Measurements from ENCODE around the gene KRTAP19-8.

KRTAP19-8 gene

DNA sequence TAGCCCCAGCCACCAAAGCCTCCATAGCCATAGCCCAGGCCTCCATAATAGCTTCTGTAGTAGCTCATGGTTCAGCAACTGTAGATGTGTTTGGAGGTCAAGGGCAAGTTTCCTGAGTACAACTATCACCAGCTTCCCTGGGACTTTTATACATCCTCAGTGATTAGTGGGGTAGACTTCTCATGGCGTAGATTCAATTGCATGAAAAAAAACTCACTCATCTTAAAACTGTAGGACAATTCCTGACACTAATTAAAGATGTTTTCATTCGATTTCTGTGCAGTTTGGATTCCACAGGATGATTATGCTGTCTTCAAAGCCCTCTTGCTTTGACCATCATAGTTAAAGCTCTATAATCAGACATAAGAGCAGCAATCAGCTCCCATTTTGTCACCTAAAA is at the start of gene KRTAP19-8:
KRTAP19-8 (minus strand) TSS at position 101 of the 400 bp plus-strand sequence; CDS start at position 68, 33 bp downstream.
- FAIRE-seq, result no peak

- FAIRE-seq, result no peak
Measured at GRCh38 chr21:31087639-31088473, 49.6 kb upstream of the KRTAP19-8 start.

- no peak for FAIRE-seq
Measured at GRCh38 chr21:31084689-31085088, 46.4 kb upstream of the KRTAP19-8 start.

DNA sequence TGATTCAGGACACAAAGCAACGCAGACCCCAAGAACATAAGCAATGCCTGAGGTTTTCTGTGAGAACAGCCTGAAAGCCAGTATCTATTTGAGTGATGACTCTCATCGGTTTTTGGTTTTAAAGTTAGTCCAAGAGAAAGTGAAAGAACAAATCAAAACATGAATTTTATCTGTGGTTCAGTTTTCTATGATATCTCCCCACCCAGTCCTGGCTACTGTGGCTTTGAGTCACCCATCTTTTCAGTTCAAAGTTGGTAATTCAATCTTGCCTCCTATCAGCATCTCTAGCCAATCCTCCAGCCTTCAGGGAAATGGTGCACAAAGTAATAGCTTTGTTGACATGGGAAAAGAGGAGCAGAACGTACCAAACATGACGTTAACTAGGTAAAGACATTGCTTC is 40.5 kb upstream of the KRTAP19-8 start:
- FAIRE-seq, result no peak

DNA sequence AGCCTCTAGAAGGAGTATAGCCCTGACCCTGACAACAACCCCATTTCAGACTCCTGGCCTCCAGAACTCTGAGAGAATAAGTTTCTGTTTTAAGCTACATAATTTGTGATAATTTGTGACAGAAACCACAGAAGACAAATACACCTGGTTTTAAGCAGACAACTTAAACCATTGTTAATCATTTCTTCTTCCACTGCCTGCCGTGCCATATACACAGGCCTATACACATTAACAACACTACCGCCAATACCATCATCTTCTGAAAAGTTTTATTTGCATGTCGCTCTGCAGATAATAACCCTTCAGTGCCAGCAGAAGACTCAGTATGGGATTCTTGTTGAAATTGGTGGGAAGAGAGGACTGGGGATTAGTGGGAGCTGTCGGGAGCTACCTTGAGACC is 39.9 kb upstream of the KRTAP19-8 start:
- FAIRE-seq, result no peak

- FAIRE-seq, result no peak
Measured at GRCh38 chr21:31075848-31076247, 37.6 kb upstream of the KRTAP19-8 start.

GRCh38 chr21:31072533-31072932 is 34.3 kb upstream of the KRTAP19-8 start:
- no peak for FAIRE-seq

DNA sequence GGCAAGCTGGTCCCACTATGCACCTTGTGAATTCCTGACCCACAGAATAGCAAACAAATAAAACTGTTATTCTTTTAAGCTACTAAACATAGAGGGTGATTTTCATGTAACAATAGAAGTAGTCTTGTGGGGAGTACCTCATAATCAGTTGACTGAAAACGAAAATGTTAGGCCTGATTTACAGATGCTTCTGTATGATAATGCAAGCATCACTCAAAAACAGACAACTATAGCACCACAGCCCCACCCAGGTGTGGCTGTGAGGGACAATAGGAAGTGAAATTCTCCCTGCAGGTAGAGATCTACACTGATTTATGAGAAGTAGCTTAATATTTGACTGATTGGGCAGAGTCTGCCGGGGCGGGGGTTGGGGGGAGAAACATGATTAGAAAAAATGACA is 26.5 kb upstream of the KRTAP19-8 start:
- no peak for FAIRE-seq

GRCh38 chr21:31052489-31053142 is 14.3 kb upstream of the KRTAP19-8 start:
- no peak for FAIRE-seq

DNA sequence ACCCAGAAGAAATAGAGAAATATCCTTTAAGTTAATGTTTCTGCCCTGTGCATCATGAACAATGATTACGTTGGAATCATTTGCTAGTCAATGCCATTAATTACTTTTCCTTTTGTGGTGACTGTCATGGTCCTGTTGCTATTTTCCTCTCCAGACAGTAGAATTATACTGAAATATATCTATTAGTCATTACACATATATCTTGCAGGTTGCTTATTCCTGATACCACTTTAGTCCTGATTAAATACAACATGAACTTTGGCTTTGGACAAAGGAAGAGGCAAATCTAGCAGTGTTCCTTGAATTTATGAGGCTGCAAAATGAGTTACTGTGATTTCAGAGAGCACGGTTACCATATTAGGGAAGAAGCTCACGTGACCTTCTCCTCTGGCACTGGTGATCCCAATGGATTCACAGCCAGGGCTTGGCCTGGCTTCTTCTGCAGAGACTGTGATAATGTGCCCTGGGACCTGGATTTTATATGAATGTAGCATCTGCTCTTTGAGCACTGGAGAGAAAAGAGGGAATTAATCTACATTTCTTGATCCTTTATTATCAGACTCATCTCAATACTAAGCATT is 12.4 kb upstream of the KRTAP19-8 start:
- no peak for FAIRE-seq

DNA sequence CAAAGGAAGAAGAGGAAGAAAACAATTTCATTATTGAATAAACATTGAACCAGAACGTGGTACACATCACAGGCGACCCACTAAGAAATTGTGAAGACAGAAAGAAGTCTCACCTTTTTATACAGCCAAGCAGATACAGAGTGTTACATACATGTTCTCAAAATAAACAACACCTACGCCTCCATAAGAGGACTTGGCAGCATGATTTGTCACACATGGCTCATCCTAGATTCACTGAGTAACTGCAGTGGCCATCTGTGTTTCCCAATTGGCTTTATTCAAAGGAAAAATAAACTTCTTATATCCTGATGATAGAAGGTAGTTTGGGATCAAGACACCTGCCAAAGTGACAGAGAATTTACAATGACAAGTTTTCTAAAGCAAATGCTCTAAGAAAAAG is 7.6 kb upstream of the KRTAP19-8 start:
- no peak for FAIRE-seq

DNA sequence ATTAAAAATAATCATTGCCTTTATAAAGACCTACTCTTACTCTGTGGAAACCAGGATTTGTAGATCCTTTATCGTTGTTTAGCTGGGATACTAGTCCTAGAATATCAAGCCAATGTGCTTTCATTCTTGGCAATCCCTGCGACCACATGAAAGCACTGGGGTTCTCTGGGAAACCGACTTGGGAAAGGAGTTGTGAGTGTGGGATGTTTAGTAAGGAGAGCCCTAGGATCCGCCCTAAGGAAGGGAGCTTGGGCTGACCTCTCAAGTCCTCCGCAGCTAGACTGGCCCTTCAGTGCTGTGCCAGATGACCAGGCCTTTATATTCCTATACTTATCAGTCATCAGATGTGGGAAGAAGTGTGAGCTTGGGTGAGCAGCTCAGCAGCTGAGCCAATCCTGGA is 5.2 kb upstream of the KRTAP19-8 start:
- no peak for FAIRE-seq

DNA sequence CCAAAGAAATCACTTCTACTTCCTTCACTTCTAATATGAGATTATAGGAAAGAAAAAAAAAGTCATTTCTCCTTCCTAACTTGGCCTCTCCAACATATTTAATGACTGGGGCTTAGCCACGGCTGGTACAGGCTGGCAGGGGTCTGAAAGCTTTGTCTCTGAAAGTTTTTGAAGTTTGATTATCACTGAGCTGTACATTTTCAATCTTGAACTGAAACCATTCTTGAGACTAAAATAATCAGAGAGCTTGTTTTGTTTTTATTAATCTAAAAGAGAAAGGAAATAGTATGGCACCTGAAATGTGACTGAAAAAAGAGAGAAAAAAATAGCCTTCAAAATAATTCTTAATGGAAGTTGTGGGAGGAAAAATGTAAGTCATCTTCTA is 3.8 kb upstream of the KRTAP19-8 start:
- no peak for FAIRE-seq

DNA sequence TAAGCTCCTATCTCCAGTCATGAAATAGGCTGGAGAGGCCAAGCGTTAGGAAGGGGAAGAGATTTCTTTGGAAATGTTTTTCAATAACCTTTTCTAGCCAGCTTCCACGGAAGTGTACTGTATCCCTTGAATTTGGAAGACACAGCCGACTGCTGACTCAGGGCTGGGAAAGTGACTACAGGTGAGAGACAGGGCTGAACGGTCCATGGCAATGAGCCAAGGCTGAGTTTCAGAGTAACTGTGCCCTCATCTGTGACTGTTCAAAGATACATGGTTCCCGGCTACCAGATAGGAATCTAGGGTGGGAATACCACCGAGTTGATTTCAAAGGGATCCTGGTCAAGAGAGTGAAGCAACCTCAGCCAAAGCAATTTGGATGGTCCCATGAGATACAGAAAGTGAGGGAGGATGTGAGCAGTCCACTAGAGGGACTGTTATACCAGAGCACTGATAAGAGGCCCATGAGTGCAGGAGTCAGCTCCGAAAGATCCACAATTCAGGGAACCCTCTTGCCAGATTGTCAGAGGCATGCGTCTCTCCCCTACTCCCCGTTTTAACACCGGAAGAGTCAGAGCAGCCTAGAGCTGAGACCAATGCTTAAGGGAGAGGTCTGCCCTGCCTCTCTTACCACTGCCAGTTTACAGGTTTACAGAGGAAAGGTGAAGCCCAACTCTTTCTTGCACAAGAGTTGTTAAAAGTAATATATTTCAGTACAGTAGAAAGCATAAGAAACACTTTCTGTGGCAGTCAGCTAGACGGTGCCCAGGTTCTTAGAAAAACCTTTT is 3.2 kb upstream of the KRTAP19-8 start:
- no peak for FAIRE-seq

- FAIRE-seq, result no peak
Measured at GRCh38 chr21:31034378-31034777, 3.9 kb downstream of the KRTAP19-8 start.

- no peak for FAIRE-seq
Measured at GRCh38 chr21:31030367-31031106, 7.7 kb downstream of the KRTAP19-8 start.

DNA sequence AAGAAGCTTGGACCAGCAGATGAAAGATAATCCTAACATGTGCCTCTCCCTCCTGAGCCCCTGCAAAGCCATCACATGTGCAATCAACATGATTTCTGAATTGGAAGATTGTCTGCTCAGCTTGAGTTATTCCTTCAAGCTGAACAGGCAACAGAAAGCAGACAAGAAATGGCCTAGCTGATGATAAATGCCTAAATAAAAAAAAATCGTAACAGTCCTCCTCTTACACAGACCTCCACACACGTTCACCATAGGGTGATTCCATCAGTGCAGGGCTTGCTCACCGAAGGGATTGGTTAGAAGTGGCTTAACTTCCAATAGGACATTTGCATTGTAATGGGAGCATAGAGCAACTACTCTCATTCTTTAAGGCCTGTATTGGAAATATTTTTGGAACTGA is 14.6 kb downstream of the KRTAP19-8 start:
- FAIRE-seq, result no peak

- no peak for FAIRE-seq
Measured at GRCh38 chr21:31022306-31022705, 16.0 kb downstream of the KRTAP19-8 start.

DNA sequence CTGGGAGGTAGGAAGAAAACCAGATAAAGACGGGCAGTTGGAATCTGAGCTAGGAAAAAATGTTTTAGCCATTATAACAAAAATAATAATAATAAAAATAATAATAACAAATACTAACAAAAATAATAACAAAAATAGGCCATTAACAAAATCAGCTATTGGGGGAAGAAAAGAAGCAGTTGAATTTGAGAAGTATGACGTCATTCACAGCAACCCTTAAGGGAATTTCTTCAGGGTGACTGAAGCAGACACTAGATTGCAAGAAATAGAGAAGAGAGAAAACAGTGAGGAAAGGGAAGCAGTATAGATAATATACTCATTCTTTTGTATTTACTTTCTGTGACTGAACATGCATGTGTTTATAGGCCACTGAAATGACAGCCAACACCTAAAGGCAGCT is 20.0 kb downstream of the KRTAP19-8 start:
- FAIRE-seq, result no peak

- no peak for FAIRE-seq
Measured at GRCh38 chr21:31014891-31015290, 23.4 kb downstream of the KRTAP19-8 start.

DNA sequence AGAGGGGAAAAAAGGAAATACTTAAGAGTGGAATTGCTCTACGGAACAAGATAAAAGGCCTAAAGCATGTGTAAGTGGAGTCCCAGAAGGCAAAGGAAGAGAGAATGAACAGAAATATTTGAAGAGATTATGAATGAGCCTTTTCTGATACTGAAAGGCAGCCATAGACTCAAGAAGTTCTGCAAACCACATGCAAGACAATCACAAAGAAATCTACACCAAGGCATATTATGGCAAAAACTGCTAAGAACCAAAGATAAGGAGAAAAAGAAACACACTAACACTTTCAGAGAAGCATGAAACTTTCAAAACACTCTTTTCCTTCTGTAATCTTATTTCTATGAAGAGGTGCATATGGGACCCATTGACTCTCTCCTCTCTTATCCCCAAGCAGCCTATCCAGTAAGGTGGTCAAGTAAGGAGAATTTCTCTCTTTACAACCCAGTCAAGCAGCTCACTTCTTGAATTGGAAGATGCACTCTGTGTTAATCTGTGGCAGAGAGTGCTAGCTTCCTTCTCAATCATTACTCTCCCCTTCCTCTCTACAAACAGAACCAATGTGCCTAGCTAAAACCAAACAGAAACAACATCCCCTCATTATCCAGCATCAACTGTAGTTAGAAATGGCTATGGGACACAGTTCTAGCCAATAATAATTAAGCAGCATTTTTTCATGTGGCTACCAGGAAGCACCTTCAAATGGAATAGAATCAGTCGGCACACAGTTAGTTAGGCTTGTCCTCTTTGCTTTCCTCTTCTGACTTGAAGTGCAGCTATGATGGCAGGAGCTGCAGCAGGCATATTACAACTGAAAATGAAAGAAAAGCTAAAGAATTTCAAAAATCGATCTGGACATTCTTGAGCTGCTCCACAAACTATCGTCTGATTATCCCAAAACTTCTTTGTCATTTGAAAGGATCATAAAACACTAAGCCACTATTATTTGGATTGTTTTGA is 25.9 kb downstream of the KRTAP19-8 start:
- no peak for FAIRE-seq

All from G401.6 (cell line).